OCI-LY7 (cell line): ENCODE measurements around the gene LPP.

Experiments used
- CTCF ChIP-seq: fragments of 200-600 bp; sonication (generic); conservative IDR thresholded peaks from 2 replicates; pipeline ENCODE4 v1.5.1; 2014; ENCODE audit warnings: mild to moderate bottlenecking, antibody characterized with exemption, low read length, moderate library complexity, mixed read lengths
- EZH2phosphoT487 ChIP-seq: fragments of 200-600 bp; sonication (generic); IDR thresholded peaks from 2 replicates; pipeline ENCODE4 v1.6.1; 2018; ENCODE audit warnings: low read depth, borderline replicate concordance, mild to moderate bottlenecking, mixed run types, antibody characterized with exemption, low read length, moderate library complexity, mixed read lengths

GRCh38 chr3:188745031-188745430 is 591.1 kb downstream of the LPP start:
- TF ChIP-seq CTCF (no peak), EZH2phosphoT487 (no peak)
